Upper lobe of left lung (tissue), 6 donors: ENCODE results near the gene PTPRN2. TPM values are rescaled to one million over a fixed set of nuclear protein-coding genes. Genes with fewer than 3 reads are reported as not detected.

Experiments used
- ATAC-seq, 2 donors: fragments of 200-7000 bp; cut with Tn5 transposase; one replicate each; pipeline ENCODE4 v1.9.1; 2022; ENCODE audit warnings: mild to moderate bottlenecking in 2 of 2, moderate library complexity in 2 of 2; ENCODE audit not compliant: low FRiP score in 2 of 2
- DNase-seq, 2 donors: peaks; one replicate each; pipeline ENCODE4 v3.0.0-alpha.2; 2019 to 2020
- H3K27ac ChIP-seq, 4 donors: fragments of 200-600 bp; sonication (generic); one replicate each; pipeline ENCODE4 v1.5.1; 2016 to 2019
- H3K27me3 ChIP-seq, 4 donors: fragments of 200-600 bp; sonication (generic); one replicate each; pipeline ENCODE4 v1.5.1; 2017 to 2019
- H3K36me3 ChIP-seq, 4 donors: fragments of 200-600 bp; sonication (generic); one replicate each; pipeline ENCODE4 v1.5.1; 2016 to 2019
- H3K4me1 ChIP-seq, 4 donors: fragments of 200-600 bp; sonication (generic); one replicate each; pipeline ENCODE4 v1.5.1; 2018 to 2019
- H3K4me3 ChIP-seq, 4 donors: fragments of 200-600 bp; sonication (generic); one replicate each; pipeline ENCODE4 v1.5.1; 2017 to 2019; ENCODE audit warnings: mild to moderate bottlenecking in 2 of 4, moderate library complexity in 1 of 4
- H3K9me3 ChIP-seq, 4 donors: fragments of 200-600 bp; sonication (generic); one replicate each; pipeline ENCODE4 v1.5.1; 2018 to 2019
- CTCF ChIP-seq, 6 experiments: fragments of 450-650 bp in 4 of 6; fragments of 200-600 bp in 2 of 6; sonication (generic) in 2 of 6; IDR thresholded peaks; one replicate each; pipeline ENCODE4 v1.5.1; 2016 to 2019; ENCODE audit warnings: antibody characterized with exemption in 6 of 6
- EP300 ChIP-seq, 4 donors: sonication (generic); formaldehyde crosslinking; IDR thresholded peaks; one replicate each; pipeline ENCODE4 v1.5.1; 2017; ENCODE audit warnings: antibody characterized with exemption in 4 of 4, control low read depth in 2 of 4
- POLR2A ChIP-seq, 4 donors: fragments of 450-650 bp; IDR thresholded peaks; one replicate each; pipeline ENCODE4 v1.5.1; 2016 to 2017; ENCODE audit warnings: antibody characterized with exemption in 4 of 4, mild to moderate bottlenecking in 2 of 4
- POLR2AphosphoS5 ChIP-seq, 2 donors: sonication (generic); formaldehyde crosslinking; IDR thresholded peaks; one replicate each; pipeline ENCODE4 v1.5.1; 2017; ENCODE audit warnings: antibody characterized with exemption in 2 of 2
- WGBS, 2 donors: methylation state at CpG; one replicate each; pipeline ENCODE4 v1.1.5; 2017 to 2018; 5-methylcytosine and 5-hydroxymethylcytosine counted together
- total RNA-seq, 6 donors: library from RNA; depleted of rRNA in 4 of 6; stranded (reverse); fragments of >200 nt in 4 of 6; gene quantifications; one replicate each; pipeline versions ENCODE4 v1.1.0 to v1.2.1, GENCODE V29; 2016 to 2021
- donor health status: DM: no; HTN: no; CAD: no; lungs with moderate emphysema.
- donor health status: DM: no; HTN: yes; CAD: no; lungs with severe emphysema.

Gene PTPRN2
- total RNA-seq, 6 donors from 2014 or later: 3.3 to 7.9 (median 5.2) TPM

- Histone ChIP-seq H3K27ac (no peak overlapping the region), H3K27me3 (no peaks in the 10 kb centered on the region), H3K4me1 (no peaks in the 10 kb centered on the region), H3K9me3 (peaks cover 0 to 9% (median 8%) of the 10 kb centered on the region in 4 donors), H3K4me3 (no peak overlapping the region), H3K36me3 (no peaks in the 10 kb centered on the region)
- 76 to 82% methylated on average over 19 of the region's 19 CpGs for WGBS, 2 donors
- no peak for TF ChIP-seq POLR2A (IDR thresholded peaks at IDR 0.05)
- no peak for TF ChIP-seq CTCF (IDR thresholded peaks at IDR 0.05)
- TF ChIP-seq POLR2AphosphoS5 (IDR thresholded peaks at IDR 0.05): no peak
- no peak for TF ChIP-seq EP300 (IDR thresholded peaks at IDR 0.05)
- ATAC-seq: no peak
- peak in 1 of 2 donors; percentile 71 for DNase-seq
These were observed 818.0 kb downstream of the PTPRN2 start for GRCh38 chr7:157769526-157770215.

GRCh38 chr7:157769086-157769485, 818.5 kb downstream of the PTPRN2 start:
- WGBS, 2 donors: 61 to 67% methylated on average over 12 to 17 of the region's 17 CpGs
- no peak for TF ChIP-seq CTCF (IDR thresholded peaks at IDR 0.05)
- no peak for TF ChIP-seq POLR2AphosphoS5 (IDR thresholded peaks at IDR 0.05)
- TF ChIP-seq POLR2A (IDR thresholded peaks at IDR 0.05): no peak
- no peak for TF ChIP-seq EP300 (IDR thresholded peaks at IDR 0.05)

GRCh38 chr7:157768198-157768597, 819.4 kb downstream of the PTPRN2 start:
- DNase-seq (peak in 1 of 2 donors; percentile 72), ATAC-seq (no peak)
- Histone ChIP-seq H3K4me3 (no peak overlapping the region), H3K9me3 (peaks cover 0 to 9% (median 8%) of the 10 kb centered on the region in 4 donors), H3K36me3 (no peaks in the 10 kb centered on the region), H3K27ac (no peak overlapping the region), H3K4me1 (no peaks in the 10 kb centered on the region), H3K27me3 (no peaks in the 10 kb centered on the region)
- 74 to 79% methylated on average over 19 to 22 of the region's 22 CpGs for WGBS, 2 donors
- TF ChIP-seq POLR2AphosphoS5 (IDR thresholded peaks at IDR 0.05): no peak
- no peak for TF ChIP-seq POLR2A (IDR thresholded peaks at IDR 0.05)
- TF ChIP-seq CTCF (IDR thresholded peaks at IDR 0.05): no peak
- TF ChIP-seq EP300 (IDR thresholded peaks at IDR 0.05): no peak

More at GRCh38 chr7:157769086-157769485, 818.5 kb downstream of the PTPRN2 start:
- no peaks in the 10 kb centered on the region for H3K36me3 ChIP-seq
- DNase-seq (peak in 1 of 2 donors; percentile 61), ATAC-seq (no peak)
- no peaks in the 10 kb centered on the region for H3K4me1 ChIP-seq
- peaks cover 0 to 9% (median 8%) of the 10 kb centered on the region in 4 donors for H3K9me3 ChIP-seq
- no peak overlapping the region for H3K4me3 ChIP-seq
- H3K27ac ChIP-seq: no peak overlapping the region
- no peaks in the 10 kb centered on the region for H3K27me3 ChIP-seq

- Histone ChIP-seq H3K27me3 (no peaks in the 10 kb centered on the region), H3K9me3 (peaks cover 0 to 9% (median 8%) of the 10 kb centered on the region in 4 donors), H3K36me3 (no peaks in the 10 kb centered on the region), H3K4me3 (no peak overlapping the region), H3K4me1 (no peaks in the 10 kb centered on the region), H3K27ac (no peak overlapping the region)
- no peak for ATAC-seq
- no peak for TF ChIP-seq CTCF (IDR thresholded peaks at IDR 0.05)
- no peak for TF ChIP-seq EP300 (IDR thresholded peaks at IDR 0.05)
- TF ChIP-seq POLR2A (IDR thresholded peaks at IDR 0.05): no peak
- no peak for TF ChIP-seq POLR2AphosphoS5 (IDR thresholded peaks at IDR 0.05)
- WGBS, 2 donors: 79 to 83% methylated on average over 13 to 14 of the region's 14 CpGs
- DNase-seq: no peak
These were observed 820.0 kb downstream of the PTPRN2 start for GRCh38 chr7:157767506-157768197.
